Prostate gland (tissue), 2 donors: ENCODE results near the gene ARAP3.

Experiments used
- POLR2AphosphoS5 ChIP-seq: sonication (generic); formaldehyde crosslinking; IDR thresholded peaks from one replicate; pipeline ENCODE4 v1.6.1; 2017; ENCODE audit warnings: antibody characterized with exemption
- TF ChIP-seq, protein P1 (sequence below), 4 experiments: fragments of 200-600 bp in 2 of 4; fragments of 450-650 bp in 2 of 4; sonication (generic) in 2 of 4; IDR thresholded peaks; 1 replicate in 3 of 4; 2 replicates in 1 of 4; pipeline ENCODE4 v1.5.1; 2016 to 2019; ENCODE audit warnings: antibody characterized with exemption in 4 of 4, mild to moderate bottlenecking in 2 of 4, moderate library complexity in 2 of 4

DNA sequence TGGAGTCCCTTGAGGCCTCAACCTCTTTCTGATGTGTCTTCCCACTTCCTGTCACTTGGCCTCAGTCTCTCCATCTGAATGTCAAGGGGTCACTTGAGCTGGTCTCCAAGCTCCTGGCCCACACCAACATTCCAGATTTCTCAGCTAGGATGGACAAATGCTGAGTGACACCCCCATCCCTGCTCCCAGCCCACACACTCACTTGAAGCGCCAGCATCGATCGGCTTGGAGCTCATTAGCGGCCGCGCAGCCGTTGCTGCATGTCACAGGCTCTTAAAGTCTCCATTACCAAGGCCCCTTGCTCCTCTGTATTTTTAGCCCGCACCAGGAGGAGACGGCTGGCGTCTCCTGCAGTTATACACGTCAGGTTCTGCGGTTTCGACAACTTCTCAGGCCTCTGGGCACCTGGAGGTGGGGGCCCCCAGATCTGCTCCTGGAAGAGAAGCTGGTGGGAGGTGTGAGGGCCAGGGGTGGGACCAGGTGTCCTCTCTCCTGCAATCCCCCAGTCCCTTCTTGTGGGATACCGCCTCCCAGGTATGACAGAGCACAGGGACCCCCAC lies 33.4 kb upstream of the ARAP3 start:
- TF ChIP-seq, protein P1, sequence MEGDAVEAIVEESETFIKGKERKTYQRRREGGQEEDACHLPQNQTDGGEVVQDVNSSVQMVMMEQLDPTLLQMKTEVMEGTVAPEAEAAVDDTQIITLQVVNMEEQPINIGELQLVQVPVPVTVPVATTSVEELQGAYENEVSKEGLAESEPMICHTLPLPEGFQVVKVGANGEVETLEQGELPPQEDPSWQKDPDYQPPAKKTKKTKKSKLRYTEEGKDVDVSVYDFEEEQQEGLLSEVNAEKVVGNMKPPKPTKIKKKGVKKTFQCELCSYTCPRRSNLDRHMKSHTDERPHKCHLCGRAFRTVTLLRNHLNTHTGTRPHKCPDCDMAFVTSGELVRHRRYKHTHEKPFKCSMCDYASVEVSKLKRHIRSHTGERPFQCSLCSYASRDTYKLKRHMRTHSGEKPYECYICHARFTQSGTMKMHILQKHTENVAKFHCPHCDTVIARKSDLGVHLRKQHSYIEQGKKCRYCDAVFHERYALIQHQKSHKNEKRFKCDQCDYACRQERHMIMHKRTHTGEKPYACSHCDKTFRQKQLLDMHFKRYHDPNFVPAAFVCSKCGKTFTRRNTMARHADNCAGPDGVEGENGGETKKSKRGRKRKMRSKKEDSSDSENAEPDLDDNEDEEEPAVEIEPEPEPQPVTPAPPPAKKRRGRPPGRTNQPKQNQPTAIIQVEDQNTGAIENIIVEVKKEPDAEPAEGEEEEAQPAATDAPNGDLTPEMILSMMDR (IDR thresholded peaks at IDR 0.05) = no peak
- TF ChIP-seq POLR2AphosphoS5 = no peak
